Left colon (tissue), 2 donors: ENCODE data around the gene RPS10. TPM values are rescaled to one million over a fixed set of nuclear protein-coding genes. Genes with fewer than 3 reads are reported as not detected.
A peak's percentile ranks its signal among the peaks of the same experiment; 100 is the strongest.
"Not testable (repeated sequence)": the region's sequence is repeated elsewhere in the genome, so short reads cannot be mapped to it uniquely, and the experiment has no call there.

Experiments used
- ATAC-seq: fragments of 200-7000 bp; cut with Tn5 transposase; one replicate; pipeline ENCODE4 v1.9.1; 2020; ENCODE audit warnings: mild to moderate bottlenecking, moderate library complexity
- DNase-seq, 2 donors: peaks; one replicate each; pipeline ENCODE4 v3.0.0-alpha.2; 2020
- intact Hi-C, 2 donors: fragments of 100-400 bp; cut with DNase I in 1 of 2; cut with micrococcal nuclease in 1 of 2; formaldehyde crosslinking; loops; one replicate each; pipeline versions ENCODE4 v1.11.2 to v1.14.0; 2022; cut with DNase I, micrococcal nuclease
- total RNA-seq, 2 donors: library from RNA; stranded (reverse); fragmentation: NEBNext Ultra II Directional; extraction: Animal tissue kit (Norgen Biotek cat#: 25700); gene quantifications; one replicate each; pipeline ENCODE4 v1.2.1, GENCODE V29; 2021
- donor health status: DM: no; HTN: no; CAD: no.
- donor health status: DM: yes; HTN: yes; CAD: no.

Gene RPS10
- total RNA-seq, 2 donors from 2014 or later, result 904 to 935 TPM

DNA sequence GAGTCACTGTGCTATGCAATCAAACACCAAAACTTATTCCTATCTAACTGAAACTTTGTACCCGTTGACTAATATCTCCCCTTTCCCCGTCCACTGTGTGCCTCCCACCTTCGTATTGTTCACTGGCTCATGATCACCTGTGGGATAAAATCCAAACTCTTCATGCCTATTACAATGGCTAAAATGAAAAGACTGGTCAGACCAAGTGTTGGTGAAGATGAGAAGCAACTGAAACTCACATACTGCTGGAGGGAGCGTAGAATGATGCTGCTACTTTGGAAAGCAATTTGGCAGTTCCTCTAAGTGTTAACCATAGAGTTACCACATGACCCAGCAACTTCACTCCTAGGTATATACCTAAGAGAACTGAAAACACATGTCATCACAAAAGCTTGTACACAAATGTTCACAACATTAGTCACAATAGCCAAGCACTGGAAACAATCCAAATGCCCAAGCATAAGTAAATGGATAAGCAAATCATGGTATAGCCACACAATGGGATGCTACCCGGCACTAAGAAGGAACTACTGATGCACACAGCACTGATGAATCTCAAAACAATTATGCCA, 13.1 kb downstream of the RPS10 start:
- intact Hi-C loops, result loop anchor here in 1 of 2 donors (10.0 kb wide), 1 partner anchor 168 kb away; the partner anchor contains the start of gene SMIM29
- DNase-seq (no peak), ATAC-seq (no peak)

- intact Hi-C loops, result loop anchor here in 1 of 2 donors (10.0 kb wide), 1 partner anchor 167 kb away; the partner anchor contains the start of gene SMIM29
- DNase-seq (no peak), ATAC-seq (no peak)
Measured at GRCh38 chr6:34412016-34412415, 13.9 kb downstream of the RPS10 start.

DNA sequence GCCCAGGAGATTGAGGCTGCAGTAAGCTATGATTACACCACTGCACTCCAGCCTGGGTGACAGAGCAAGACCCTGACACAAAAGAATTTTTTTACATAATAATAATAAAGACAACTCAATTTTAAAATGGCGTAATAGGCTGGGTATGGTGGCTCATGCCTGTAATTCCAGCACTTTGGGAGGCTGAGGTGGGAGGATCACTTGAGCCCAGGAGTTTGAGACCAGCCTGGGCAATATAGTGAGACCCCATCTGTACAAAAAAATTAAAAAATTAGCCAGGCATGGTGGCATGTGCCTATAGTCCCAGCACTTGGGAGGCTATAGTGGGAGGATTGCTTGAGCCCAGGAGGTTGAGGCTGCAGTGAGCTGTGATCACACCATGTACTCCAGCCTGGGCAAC, 18.0 kb downstream of the RPS10 start:
- intact Hi-C loops, ATAC-seq, DNase-seq: not testable (repeated sequence)

DNA sequence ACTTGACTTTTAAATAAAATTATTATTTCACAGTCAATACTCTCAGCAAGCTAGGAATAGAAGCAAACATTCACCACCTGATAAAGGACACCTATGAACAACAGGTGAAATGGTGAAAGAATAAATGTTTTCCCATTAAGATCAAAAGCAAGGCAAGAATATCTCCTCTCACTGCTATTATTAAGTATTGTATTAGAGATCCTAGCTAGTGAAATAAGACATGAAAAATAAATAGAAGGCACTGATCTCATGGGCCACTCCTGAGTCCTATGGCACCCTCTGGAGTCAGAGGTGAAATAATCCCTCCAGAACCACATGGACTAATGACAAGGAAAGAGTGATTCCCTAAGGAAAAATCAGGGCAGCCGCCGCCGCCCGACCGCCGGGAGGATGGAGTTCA, 29.4 kb downstream of the RPS10 start:
- no peak for ATAC-seq
- intact Hi-C loops, result no loop called here
- no peak for DNase-seq

- intact Hi-C loops, result no loop called here
- ATAC-seq (no peak), DNase-seq (no peak)
Measured at GRCh38 chr6:34393966-34394305, 31.9 kb downstream of the RPS10 start.

GRCh38 chr6:34393191-34393965, 32.5 kb downstream of the RPS10 start:
- intact Hi-C loops, result no loop called here
- ATAC-seq (peak; percentile 69), DNase-seq (peak; percentile 61 to 66)

DNA sequence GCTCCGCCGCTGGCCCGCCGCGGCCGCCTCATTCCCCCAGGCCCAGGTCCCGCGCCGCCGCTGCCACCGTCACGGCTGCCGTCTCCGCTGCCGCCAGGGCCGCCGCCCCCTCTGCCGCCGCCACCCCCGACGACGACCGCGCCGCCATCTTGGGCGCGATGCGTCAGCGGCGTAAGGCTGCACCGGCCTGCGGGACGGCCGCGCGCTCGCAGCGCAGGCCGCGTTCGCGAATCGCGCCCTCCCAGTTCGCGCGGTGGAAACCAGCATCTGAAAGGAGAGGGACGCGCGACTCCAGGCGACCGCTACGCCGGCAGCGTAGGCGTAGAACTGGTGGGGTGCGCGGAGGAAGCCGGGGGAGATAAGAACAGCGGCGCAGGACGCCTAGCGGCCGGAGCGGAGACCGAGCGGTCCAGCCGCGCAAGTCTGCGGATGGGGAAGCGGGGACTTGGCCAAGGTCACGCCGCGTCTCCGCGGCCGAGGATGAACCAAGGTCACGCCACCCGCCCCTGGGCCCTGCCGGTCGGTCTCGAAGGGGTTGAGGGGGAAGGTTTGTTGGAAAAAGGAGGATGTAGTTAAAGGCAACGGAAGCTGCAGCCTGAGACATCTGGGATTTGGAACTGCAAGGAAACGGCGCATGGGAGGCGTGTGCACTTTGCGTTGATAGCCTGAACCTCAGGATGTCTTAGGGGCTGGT, 33.2 kb downstream of the RPS10 start, which contains the start of gene NUDT3:
Gene NUDT3, minus strand, starts transcription at position 173 of the 694 bp plus-strand sequence. CDS start 307 bp downstream, outside the sequence.
- intact Hi-C loops, result no loop called here
- DNase-seq (peak; percentile 90 to 92), ATAC-seq (peak; percentile 85)

DNA sequence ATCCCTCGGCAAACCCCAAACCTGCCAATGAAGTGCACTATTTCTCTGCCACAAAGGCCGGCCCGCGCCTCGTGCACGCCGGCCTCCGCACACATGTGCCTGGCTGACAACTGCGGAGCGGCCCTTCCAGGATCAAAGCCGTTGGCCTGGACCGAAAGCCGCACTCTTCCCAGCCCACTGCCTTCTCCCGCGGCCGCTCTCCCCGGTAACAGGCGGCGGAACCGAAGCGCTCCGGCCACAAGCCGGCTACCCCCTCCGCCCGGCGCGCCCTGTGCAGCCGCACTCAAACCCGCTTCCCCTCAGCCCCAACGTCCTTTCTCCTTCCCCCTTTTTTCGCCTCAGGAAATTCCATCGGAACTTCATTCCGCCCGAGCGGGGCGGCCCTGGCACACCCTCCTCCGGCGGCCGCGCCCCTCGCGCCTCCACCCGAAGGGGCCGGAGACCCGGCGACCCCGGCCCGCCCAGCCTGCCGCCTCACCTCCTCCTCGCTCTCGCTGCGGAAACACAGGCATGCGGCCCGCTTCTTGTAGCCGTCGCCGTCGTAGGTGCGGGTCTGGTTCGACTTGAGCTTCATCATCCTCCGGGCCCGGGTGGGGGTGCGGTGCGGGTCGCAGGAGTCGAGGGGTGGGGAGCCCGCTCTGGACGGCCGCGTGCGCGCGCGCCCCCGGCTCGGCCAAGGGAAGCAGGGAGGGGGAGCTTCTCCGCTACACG, 33.9 kb downstream of the RPS10 start:
- ATAC-seq, result peak; percentile 42
- peak; percentile 37 to 70 for DNase-seq
- intact Hi-C loops, result no loop called here

DNA sequence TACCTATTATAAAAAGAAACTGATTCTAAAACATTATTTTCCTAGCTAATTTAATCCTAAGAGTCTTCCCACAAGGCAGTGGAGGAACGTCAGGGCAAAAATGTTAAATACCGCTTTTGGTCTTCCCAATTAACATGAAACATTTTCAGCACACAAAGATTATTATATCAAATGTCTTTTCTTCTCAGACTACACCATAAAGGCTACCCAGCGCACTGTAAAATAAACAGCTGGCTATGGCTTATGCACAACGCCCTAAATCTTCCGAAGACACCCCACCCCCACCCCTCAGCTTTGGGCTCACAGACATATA, 34.4 kb downstream of the RPS10 start:
- no peak for ATAC-seq
- no peak for DNase-seq
- intact Hi-C loops, result no loop called here

- intact Hi-C loops, result no loop called here
- DNase-seq (peak in 1 of 2 donors; percentile 36), ATAC-seq (no peak)
Measured at GRCh38 chr6:34390531-34391472, 35.1 kb downstream of the RPS10 start.

DNA sequence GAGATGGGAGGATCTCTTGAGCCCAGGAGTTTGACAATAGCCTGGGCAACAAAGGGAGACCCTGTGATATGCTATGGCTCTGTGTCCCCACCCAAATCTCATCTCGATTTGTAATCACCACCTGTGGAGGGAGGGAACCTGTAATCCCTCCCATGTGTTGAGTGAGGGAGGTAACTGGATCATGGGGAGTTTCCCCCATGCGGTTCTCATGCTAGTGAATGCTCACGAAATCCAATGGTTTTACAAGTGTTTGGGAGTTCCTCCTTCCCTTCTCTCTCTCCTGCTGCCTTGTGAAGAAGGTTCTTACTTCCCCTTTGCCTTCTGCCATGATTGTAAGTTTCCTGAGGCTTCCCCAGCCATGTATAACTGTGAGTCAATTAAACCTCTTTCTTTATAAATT, 36.8 kb downstream of the RPS10 start:
- ATAC-seq (no peak), DNase-seq (no peak)
- intact Hi-C loops, result no loop called here

GRCh38 chr6:34388421-34388820, 37.4 kb downstream of the RPS10 start:
- DNase-seq, result no peak
- intact Hi-C loops, result no loop called here

DNA sequence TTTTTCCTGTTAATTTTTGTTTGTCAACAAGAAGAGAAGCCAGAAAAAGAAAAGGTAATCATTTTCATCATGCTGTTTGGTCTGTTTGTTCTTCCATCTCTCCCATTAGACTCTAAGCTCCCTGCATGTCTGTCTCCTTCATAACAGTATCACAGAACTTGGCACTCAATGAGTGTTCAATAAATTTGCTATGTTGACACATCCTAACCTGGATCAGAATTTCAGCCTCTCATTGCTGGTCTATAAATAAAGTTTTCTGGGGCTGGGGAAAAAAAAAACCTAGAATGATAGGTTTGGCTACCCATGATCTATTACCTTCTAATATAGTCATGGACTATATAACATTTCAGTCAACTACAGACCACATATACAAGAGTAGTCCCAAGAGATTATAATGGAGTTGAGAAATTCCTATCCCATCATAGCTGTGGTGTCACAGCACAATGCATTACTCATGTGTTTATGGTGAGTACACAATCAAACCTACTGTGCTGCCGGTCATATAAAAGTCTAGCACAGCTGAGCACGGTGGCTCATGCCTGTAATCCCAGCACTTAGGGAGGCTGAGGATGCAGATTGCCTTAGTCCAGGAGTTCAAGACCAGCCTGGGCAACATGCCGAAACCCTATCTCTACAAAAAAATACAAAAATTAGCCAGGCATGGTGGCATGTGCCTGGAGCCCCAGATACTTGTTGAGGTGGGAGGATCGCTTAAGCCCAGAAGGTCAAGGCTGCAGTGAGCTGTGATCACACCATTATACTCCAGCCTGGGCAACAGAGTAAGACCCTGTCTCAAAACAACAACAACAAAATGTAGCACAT, 39.3 kb downstream of the RPS10 start:
- ATAC-seq (peak; percentile 87), DNase-seq (no peak)
- intact Hi-C loops, result no loop called here

More at GRCh38 chr6:34388421-34388820, 37.4 kb downstream of the RPS10 start:
- no peak for ATAC-seq

DNA sequence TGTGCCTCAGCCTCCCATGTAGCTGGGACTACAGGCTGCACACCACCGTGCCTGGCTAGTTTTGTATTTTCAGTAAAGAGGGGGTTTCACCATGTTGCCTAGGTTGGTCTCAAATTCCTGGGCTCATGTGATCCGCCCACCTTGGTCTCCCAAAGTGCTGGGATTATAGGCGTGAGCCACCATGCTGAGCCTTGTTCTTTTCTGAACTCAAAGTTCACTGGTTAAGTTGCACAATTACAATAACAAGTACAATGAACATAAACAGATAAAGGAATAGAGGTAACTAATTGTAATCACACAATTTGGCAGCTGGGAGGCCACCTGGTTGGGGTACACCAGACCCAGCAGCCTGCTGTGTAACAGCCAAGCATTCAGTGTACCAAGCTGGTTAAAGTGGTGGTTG, 40.1 kb downstream of the RPS10 start:
- ATAC-seq (peak; percentile 33), DNase-seq (no peak)
- intact Hi-C loops, result no loop called here

GRCh38 chr6:34384321-34385153, 41.3 kb downstream of the RPS10 start:
- intact Hi-C loops, result no loop called here
- no peak for ATAC-seq
- DNase-seq, result no peak

DNA sequence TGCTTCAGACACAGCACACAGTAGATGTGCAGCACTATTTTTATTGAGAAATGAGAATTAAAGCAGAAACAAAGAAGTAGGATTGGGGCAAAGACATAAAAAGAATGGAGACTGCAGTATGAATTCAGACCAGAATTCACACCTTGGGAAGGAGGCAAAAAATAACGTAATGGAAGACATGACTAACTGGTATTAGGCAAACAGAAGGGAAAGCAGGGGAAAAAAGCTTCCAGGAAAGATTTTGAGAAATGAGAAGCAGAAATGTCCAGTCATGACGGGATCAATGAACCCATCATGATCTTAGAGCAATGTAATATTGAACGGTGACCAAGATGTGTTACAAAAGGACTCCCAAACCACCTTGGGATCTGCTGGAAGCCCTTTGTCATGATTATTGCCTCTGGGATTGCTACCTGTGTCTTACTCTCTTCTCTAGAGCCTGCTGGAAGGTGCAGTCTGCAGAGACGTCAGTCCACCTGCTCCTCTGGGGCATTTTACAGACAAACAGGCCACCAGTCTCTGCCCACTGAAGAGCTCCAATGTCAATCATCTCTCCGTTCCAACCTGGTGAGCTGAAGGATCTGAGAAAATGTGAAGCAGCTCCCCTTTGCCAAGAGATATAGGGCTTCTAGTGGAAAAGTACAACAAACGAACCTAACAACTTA, 42.1 kb downstream of the RPS10 start:
- DNase-seq, result no peak
- intact Hi-C loops, result no loop called here
- no peak for ATAC-seq
